Esophagus squamous epithelium (tissue), 5 donors: ENCODE results near the gene CD300LF. TPM values are rescaled to one million over a fixed set of nuclear protein-coding genes. Genes with fewer than 3 reads are reported as not detected.

Source experiments
- DNase-seq: peaks from one replicate; lab custom pipeline; 2025; lab: John Stamatoyannopoulos, UW
- H3K27ac ChIP-seq, 4 donors: fragments of 200-600 bp; sonication (generic); one replicate each; pipeline ENCODE4 v1.5.1; 2016 to 2019; ENCODE audit warnings: mild to moderate bottlenecking in 1 of 4
- H3K27me3 ChIP-seq, 4 donors: fragments of 200-600 bp; sonication (generic); 1 replicate in 3 of 4; 2 replicates in 1 of 4; pipeline versions ENCODE4 v1.5.1 to v1.6.0; 2017 to 2021; ENCODE audit warnings: antibody characterized with exemption in 1 of 4
- H3K36me3 ChIP-seq, 3 donors: fragments of 200-600 bp; sonication (generic); one replicate each; pipeline ENCODE4 v1.5.1; 2016 to 2019
- H3K4me1 ChIP-seq, 3 donors: fragments of 200-600 bp; sonication (generic); one replicate each; pipeline ENCODE4 v1.5.1; 2017 to 2019
- H3K4me3 ChIP-seq, 4 donors: fragments of 200-600 bp; sonication (generic); 1 replicate in 3 of 4; 2 replicates in 1 of 4; pipeline ENCODE4 v1.5.1; 2016 to 2019; ENCODE audit warnings: mild to moderate bottlenecking in 2 of 4, moderate library complexity in 1 of 4
- H3K9me3 ChIP-seq, 3 donors: fragments of 200-600 bp; sonication (generic); one replicate each; pipeline ENCODE4 v1.5.1; 2016 to 2019
- CTCF ChIP-seq, 6 experiments: fragments of 450-650 bp in 4 of 6; fragments of 200-600 bp in 2 of 6; sonication (generic) in 2 of 6; IDR thresholded peaks; one replicate each; pipeline ENCODE4 v1.5.1; 2016 to 2019; ENCODE audit warnings: antibody characterized with exemption in 6 of 6, mild to moderate bottlenecking in 4 of 6, moderate library complexity in 4 of 6
- POLR2A ChIP-seq, 4 donors: fragments of 450-650 bp; IDR thresholded peaks; one replicate each; pipeline ENCODE4 v1.6.1; 2017; ENCODE audit warnings: antibody characterized with exemption in 4 of 4, mild to moderate bottlenecking in 4 of 4, moderate library complexity in 3 of 4
- WGBS, 2 donors: methylation state at CpG; one replicate each; pipeline ENCODE4 v1.1.5; 2018; 5-methylcytosine and 5-hydroxymethylcytosine counted together
- intact Hi-C: fragments of 100-400 bp; cut with DNase I; formaldehyde crosslinking; loops from one replicate; pipeline ENCODE4 v1.15.0; 2022
- total RNA-seq, 4 donors: library from RNA; depleted of rRNA; stranded (reverse); fragments of >200 nt; gene quantifications; one replicate each; pipeline ENCODE4 v1.1.0, GENCODE V29; 2016
- donor health status: DM: yes; HTN: yes; CAD: no.

The CD300LF gene
- total RNA-seq, 4 donors from 2014 or later: 0.48 to 1.3 (median 0.89) TPM

DNA sequence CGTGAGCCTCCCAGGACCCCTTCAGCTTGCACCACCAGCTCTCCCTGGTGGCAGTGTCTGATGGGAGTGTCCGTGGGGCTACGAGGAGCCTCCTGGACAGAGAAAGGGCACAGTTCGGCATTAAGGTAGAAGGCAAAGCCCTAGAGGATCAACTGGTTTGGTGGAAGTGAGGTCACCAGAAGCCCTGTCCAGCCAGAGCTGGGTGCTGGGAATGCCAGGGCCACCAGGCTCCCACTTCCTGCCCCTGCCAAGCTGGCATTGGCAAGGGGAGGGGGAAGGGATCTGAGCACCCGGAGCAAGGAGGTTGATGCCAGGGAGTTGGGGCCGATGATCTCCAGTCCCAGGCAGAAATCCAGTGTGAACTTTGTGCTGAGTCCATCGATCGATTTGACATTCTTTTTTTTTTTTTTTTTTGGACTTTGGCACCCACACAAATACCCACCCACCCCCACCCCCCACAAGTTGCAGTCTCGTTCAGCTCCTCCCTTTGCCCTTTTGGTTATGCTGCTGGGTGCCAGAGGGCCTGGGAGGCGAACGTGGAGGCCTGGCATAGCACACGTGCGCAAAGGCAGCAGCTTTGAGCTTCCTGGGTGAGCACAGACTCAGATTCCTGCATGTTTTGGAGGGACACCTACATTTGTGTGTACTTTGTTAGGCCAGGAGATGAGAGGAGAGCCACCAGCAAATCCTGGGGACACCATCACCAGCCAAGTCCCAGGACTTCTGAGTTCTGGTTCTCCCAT, 37.8 kb upstream of the CD300LF start:
- H3K27ac ChIP-seq: peak overlapping the region; percentile 90 to 96 (median 94)
- intact Hi-C loops: no loop called here
- H3K4me3 ChIP-seq: peak overlapping the region; percentile 86 to 99 (median 93)
- no peak for DNase-seq
- no peaks in the 10 kb centered on the region for H3K27me3 ChIP-seq
- peaks cover 44 to 95% (median 62%) of the 10 kb centered on the region in 3 donors for H3K4me1 ChIP-seq
- WGBS, 2 donors: 18 to 43% methylated on average over 5 to 9 of the region's 13 CpGs
- TF ChIP-seq CTCF (IDR thresholded peaks at IDR 0.05): no peak
- peak in 1 of 4 donors; percentile 30 for TF ChIP-seq POLR2A (IDR thresholded peaks at IDR 0.05)
- peaks cover 0 to 20% (median 0%) of the 10 kb centered on the region in 3 donors for H3K36me3 ChIP-seq
- H3K9me3 ChIP-seq: no peaks in the 10 kb centered on the region

DNA sequence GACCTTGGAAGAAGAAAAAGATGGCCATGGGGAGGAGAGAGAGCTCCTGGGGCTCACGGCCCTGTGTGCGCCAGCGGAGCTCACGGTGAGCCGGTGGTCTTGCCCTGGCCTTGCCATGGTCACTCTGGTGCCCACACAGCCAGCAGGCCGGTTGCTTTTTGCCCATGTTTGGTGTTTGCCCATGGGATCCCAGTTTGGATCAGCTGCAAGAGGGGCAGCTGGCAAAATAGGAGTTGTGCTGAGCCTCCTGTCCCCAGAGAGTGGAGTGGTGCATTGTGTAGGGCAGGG, 37.3 kb upstream of the CD300LF start:
- Histone ChIP-seq H3K36me3 (peaks cover 0 to 15% (median 0%) of the 10 kb centered on the region in 3 donors), H3K27ac (peak overlapping the region; percentile 90 to 96 (median 94)), H3K4me3 (peak overlapping the region; percentile 86 to 99 (median 93)), H3K4me1 (peaks cover 43 to 95% (median 61%) of the 10 kb centered on the region in 3 donors), H3K9me3 (no peaks in the 10 kb centered on the region), H3K27me3 (no peaks in the 10 kb centered on the region)
- whole genome bisulfite sequencing, 2 donors: 21 to 28% methylated on average over 6 of the region's 6 CpGs
- intact Hi-C loops: no loop called here
- DNase-seq: no peak
- TF ChIP-seq POLR2A (IDR thresholded peaks at IDR 0.05): no peak
- no peak for TF ChIP-seq CTCF (IDR thresholded peaks at IDR 0.05)

DNA sequence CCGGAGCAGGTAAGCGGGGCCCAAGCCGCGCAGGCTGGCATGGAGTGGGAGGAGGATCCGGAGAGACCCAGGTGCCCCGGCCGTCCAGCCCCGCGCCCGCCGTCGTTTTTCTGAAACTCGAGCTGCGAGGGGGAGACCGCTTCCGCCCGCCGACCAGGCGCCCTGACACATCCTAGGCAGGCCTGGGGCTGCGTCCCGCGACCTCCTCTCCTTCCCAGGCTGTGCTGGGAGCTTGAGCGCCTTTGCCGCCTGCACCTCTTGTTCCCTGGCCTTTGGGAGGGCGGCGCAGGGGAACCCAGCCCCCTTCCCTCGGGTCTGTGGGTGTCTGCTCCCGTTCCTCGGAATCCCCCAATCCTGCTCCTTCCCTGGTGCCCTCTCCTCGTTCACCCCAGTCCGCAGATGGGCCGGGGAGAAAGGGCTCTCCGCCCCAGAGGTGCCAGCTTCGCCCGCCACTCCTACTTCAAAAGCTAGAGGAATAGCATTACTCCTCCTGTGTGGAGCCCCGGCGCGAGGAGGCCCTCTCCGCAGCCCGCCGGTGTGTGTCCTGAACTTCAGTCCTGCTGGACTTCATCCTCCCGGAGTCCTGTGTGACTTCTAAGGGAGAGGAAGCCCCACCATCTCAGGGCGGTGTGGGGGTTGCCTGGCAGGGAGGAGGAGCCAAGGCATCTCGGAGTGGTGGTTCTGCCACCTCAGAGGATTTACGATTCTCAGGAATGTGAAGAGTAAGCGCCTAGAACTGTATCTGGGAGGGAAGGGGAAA, 36.7 kb upstream of the CD300LF start:
- no peak for DNase-seq
- WGBS, 2 donors: 0 to 2% methylated on average over 2 to 10 of the region's 46 CpGs
- peaks cover 38 to 95% (median 58%) of the 10 kb centered on the region in 3 donors for H3K4me1 ChIP-seq

GRCh38 chr17:74748529-74749278, 36.0 kb upstream of the CD300LF start, which contains the start of gene NHERF1:
NHERF1 (plus strand) TSS chr17:74748628; CDS start chr17:74748847, 219 bp downstream.
- Histone ChIP-seq H3K4me3 (peak within 1 kb of the TSS; percentile 86 to 99 (median 93)), H3K4me1 (peaks cover 36 to 93% (median 53%) of the 10 kb centered on the region in 3 donors), H3K27me3 (no peaks in the 10 kb centered on the region), H3K27ac (peak within 1 kb of the TSS; percentile 90 to 96 (median 94)), H3K36me3 (peaks cover 0 to 13% (median 0%) of the 10 kb centered on the region in 3 donors), H3K9me3 (no peaks in the 10 kb centered on the region)
- DNase-seq: peak; percentile 71
- TF ChIP-seq CTCF (IDR thresholded peaks at IDR 0.05) (peak in 3 of 6 experiments; percentile 8 to 44 (median 16)), POLR2A (IDR thresholded peaks at IDR 0.05) (peak in 3 of 4 donors; percentile 95 to 98 (median 97))
- 0% methylated on average over 7 of the region's 90 CpGs for whole genome bisulfite sequencing, 2 donors
- intact Hi-C loops: no loop called here

More for the DNA sequence above, 36.7 kb upstream of the CD300LF start:
- peak overlapping the region; percentile 90 to 96 (median 94) for H3K27ac ChIP-seq
- no peaks in the 10 kb centered on the region for H3K27me3 ChIP-seq
- intact Hi-C loops: no loop called here
- H3K36me3 ChIP-seq: peaks cover 0 to 13% (median 0%) of the 10 kb centered on the region in 3 donors
- no peaks in the 10 kb centered on the region for H3K9me3 ChIP-seq
- peak overlapping the region; percentile 86 to 99 (median 93) for H3K4me3 ChIP-seq
- TF ChIP-seq POLR2A (IDR thresholded peaks at IDR 0.05) (no peak), CTCF (IDR thresholded peaks at IDR 0.05) (no peak)
